Activated naive CD4-positive, alpha-beta T cell treated with Interleukin-2 at 50 U/mL for 16 hours (primary cell): Measurements from ENCODE around the gene PLET1.
A peak's percentile ranks its signal among the peaks of the same experiment; 100 is the strongest.

Experiments used
- DNase-seq: peaks from one replicate; pipeline ENCODE4 v3.0.0-alpha.2; 2020

Gene PLET1

GRCh38 chr11:112235750-112236390, 24.8 kb downstream of the PLET1 start:
- no peak for DNase-seq

- DNase-seq: no peak
These were observed 28.7 kb downstream of the PLET1 start for GRCh38 chr11:112231952-112232351.

- DNase-seq: no peak
These were observed 30.8 kb downstream of the PLET1 start for GRCh38 chr11:112229746-112230433.

GRCh38 chr11:112229159-112229558, 31.5 kb downstream of the PLET1 start:
- DNase-seq: no peak

- no peak for DNase-seq
These were observed 32.0 kb downstream of the PLET1 start for GRCh38 chr11:112228706-112229105.

DNA sequence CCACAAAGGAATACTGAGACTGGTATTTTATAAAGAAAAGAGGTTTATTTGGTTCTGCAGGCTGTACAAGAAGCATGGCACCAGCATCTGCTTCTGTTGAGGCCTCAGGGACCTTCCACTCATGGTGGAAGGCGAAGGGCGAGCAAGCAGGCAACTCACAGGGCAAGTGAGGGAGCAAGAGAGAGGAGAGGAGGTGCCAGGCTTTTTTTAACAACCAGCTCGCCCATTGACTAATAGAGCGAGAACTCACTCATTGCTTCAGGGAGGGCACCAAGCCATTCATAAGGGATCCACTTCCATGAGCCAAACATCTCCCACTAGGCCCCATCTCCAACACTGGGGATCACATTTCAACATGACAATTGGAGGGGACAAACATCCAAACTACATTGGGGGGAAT, 33.2 kb downstream of the PLET1 start:
- no peak for DNase-seq

- no peak for DNase-seq
These were observed 33.7 kb downstream of the PLET1 start for GRCh38 chr11:112226831-112227401.

- DNase-seq: peak; percentile 84
These were observed 34.4 kb downstream of the PLET1 start, which contains the start of gene PTS for GRCh38 chr11:112226062-112226830. Gene PTS, plus strand, starts transcription at chr11:112226428. Its CDS starts 16 bp downstream, at chr11:112226444.

DNA sequence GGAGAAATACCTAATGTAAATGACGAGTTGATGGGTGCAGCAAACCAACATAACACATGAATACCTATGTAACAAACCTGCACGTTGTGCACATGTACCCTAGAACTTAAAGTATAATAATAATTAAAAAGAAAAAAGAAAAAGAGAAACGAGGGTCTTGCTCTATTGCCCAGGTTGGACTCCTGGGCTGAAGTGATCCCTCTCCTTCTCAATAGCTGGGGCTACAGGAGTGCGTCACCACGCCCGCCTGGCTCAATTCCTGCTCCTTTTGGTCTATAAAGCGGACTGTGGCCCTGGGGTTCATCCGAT, 35.0 kb downstream of the PLET1 start:
- DNase-seq: no peak

GRCh38 chr11:112223754-112224532, 36.7 kb downstream of the PLET1 start:
- DNase-seq: no peak

GRCh38 chr11:112223121-112223520, 37.5 kb downstream of the PLET1 start:
- DNase-seq: no peak

DNA sequence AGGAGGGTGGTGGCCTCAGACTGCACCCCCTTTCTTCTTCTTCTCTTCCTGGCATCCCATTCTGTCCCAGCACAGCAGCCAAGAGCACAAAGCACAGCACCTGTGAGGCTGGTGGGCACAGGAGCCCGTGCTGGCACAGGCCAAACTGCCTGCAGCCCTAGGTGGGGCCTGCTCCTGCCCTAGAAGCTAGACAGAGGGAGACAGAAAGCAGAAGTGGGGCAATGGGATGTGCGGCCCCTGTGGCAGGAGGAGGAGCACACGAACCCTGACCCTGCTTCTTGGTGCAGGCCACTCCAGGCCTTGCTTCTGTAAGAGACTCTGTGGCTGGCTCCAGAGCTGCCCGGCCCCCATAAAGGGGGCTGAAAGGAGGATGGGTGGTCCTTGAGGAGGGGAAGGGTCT, 38.4 kb downstream of the PLET1 start:
- DNase-seq: no peak

- DNase-seq: no peak
These were observed 39.3 kb downstream of the PLET1 start for GRCh38 chr11:112221274-112221835.

DNA sequence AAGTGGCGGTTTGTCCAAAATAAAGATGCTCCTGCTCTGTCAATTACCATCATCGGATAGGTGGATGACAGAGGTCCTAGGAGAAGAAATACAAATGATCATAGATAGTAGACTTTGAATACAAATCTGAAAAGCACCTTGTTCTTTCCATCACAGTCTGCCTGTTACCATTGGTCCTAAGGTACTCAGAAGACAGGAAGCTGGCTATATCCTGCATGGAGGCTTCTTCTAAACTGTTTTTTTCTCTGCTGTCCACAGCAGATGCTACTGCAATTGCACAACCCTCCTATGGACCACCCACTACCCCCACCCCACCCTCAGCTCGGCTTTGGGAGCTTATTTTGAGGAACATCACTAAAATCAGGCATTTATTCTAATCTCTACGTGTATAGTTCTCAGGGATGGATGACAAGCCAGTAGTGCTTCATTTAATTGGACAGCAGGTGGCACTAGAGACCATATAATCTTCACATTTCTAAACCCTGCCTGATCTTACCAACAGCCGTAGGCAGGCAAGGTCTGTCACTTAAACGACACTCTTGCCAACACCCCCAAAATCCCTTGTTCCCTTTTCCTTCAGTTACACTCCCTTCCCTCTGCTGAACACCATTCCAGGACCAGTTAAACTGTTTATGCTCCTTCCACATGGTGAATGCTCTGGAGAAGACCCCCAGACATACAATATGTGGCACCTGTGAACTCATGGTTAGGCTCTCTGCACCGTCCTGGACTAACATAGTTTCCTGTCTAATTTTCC, 41.0 kb downstream of the PLET1 start:
- peak; percentile 24 for DNase-seq

- no peak for DNase-seq
These were observed 44.0 kb downstream of the PLET1 start for GRCh38 chr11:112216561-112217105.

DNA sequence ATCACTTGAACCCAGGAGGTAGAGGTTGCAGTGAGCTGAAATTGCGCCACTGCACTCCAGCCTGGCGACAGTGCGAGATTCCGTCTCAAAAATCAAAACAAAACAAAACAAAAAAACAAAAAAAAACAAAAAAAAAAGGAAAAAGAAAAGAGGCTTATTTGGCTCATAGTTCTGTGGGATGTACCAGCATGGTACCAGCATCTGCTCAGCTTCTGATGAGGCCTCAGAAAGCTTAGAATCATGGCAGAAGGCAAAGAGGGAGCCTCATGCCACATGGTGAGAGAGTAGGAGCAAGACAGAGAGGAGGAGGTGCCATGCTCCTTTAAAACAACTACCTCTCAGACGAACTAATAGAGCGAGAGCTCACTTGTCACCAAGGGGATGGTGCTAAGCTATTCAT, 45.0 kb downstream of the PLET1 start:
- no peak for DNase-seq

DNA sequence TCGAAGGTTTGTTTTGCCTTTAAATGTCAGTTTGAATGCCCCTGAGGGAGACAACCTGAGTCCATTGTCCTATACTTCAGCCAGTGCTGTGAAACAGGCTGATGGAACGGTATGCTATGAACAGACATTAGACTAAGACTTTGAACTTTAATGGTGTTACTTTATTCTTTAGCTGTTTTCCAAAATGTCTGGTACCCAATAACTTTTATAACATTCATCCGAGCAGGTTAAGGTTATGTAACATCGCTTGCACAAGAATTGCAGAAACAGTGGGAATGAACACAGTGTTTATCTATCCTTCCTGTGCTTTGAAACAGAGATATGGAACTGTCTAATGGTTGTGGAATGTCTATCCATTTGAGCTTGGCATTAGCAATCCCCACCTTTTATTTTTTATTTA, 46.9 kb downstream of the PLET1 start:
- DNase-seq: no peak

- no peak for DNase-seq
These were observed 48.0 kb downstream of the PLET1 start for GRCh38 chr11:112212710-112213109.

DNA sequence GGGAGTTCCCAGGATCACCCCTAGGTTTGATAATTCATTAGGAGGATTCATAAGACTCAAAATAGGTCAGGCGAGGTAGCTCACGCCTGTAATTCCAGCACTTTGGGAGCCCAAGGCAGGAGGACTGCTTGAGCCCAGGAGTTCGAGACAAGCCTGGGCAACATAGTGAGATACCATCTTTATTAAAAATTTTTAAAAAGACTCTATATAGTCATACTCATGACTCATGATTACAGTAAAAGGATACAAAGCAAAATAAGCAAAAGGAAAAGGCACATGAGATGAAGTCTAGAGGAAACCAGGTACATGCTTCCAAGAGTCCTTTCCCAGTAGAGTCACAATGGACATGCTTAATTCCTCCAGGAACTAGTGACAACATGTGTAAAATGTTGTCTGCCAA, 48.4 kb downstream of the PLET1 start:
- DNase-seq: no peak

GRCh38 chr11:112211536-112211935, 49.1 kb downstream of the PLET1 start:
- DNase-seq: peak; percentile 15

- DNase-seq: no peak
These were observed 49.8 kb downstream of the PLET1 start for GRCh38 chr11:112210890-112211289.

DNA sequence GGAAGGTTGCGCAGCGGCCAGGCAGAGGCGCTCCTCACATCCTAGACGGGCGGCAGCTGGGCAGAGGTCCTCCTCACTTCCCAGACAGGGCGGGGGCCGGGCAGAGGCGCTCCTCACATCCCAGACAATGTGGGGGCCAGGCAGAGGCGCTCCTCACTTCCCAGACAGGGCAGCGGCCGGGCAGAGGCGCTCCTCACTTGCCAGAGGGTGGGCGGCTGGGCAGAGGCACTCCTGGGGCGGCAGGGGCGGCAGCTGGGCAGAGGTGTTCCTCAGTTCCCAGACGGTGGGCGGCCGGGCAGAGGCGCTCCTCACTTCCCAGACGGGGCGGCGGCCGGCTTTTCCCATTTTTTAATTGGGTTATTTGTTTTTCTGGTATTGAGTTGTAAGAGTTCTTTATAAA, 54.6 kb downstream of the PLET1 start:
- DNase-seq: no peak
